IPS DF 6.9 (cell line): ENCODE measurements around the gene DISP3.

Experiments used
- DNase-seq: peaks from one replicate; pipeline ENCODE4 v3.0.0-alpha.2; 2013; ENCODE audit warnings: low read depth, low spot score
- H3K27ac ChIP-seq: one replicate; pipeline ENCODE4 v1.5.1; 2013; ENCODE audit warnings: low read length, control low read depth
- H3K27me3 ChIP-seq: 2 replicates; pipeline ENCODE4 v1.6.1; 2013; ENCODE audit warnings: mild to moderate bottlenecking, low read length; ENCODE audit not compliant: control insufficient read depth, insufficient read depth
- H3K36me3 ChIP-seq: 2 replicates; pipeline ENCODE4 v1.6.1; 2013; ENCODE audit warnings: low read length; ENCODE audit not compliant: control insufficient read depth, insufficient read depth
- H3K4me1 ChIP-seq: 2 replicates; pipeline ENCODE4 v1.6.1; 2013; ENCODE audit warnings: low read length; ENCODE audit not compliant: control insufficient read depth, insufficient read depth
- H3K4me3 ChIP-seq: 2 replicates; pipeline ENCODE4 v1.5.1; 2013; ENCODE audit warnings: mild to moderate bottlenecking, low read length
- H3K9me3 ChIP-seq: 2 replicates; pipeline ENCODE4 v1.6.1; 2013; ENCODE audit warnings: low read length, inconsistent platforms; ENCODE audit not compliant: control insufficient read depth, insufficient read depth
- WGBS: extraction: QIAGEN DNeasy Blood & Tissue Kit; methylation state at CpG from one replicate; pipeline ENCODE4 v1.1.7; 2013; ENCODE audit warnings: mixed read lengths, missing lambda C conversion rate; ENCODE audit not compliant: insufficient read length, insufficient coverage; 5-methylcytosine and 5-hydroxymethylcytosine counted together

DISP3 gene

GRCh38 chr1:11498956-11499594 is 20.1 kb downstream of the DISP3 start:
- no peak for DNase-seq
- Histone ChIP-seq H3K36me3 (peaks cover 3% of the 10 kb centered on the region), H3K4me3 (no peak overlapping the region), H3K27me3 (no peaks in the 10 kb centered on the region), H3K9me3 (no peaks in the 10 kb centered on the region), H3K4me1 (peaks cover 8% of the 10 kb centered on the region), H3K27ac (no peak overlapping the region)
- no CpG with 5 or more reads among the region's 13 CpGs for WGBS

- peaks cover 8% of the 10 kb centered on the region for H3K4me1 ChIP-seq
- H3K27me3 ChIP-seq: no peaks in the 10 kb centered on the region
- WGBS: no CpG with 5 or more reads among the region's 14 CpGs
- no peak overlapping the region for H3K27ac ChIP-seq
- DNase-seq: no peak
- H3K9me3 ChIP-seq: no peaks in the 10 kb centered on the region
- H3K36me3 ChIP-seq: peaks cover 3% of the 10 kb centered on the region
- no peak overlapping the region for H3K4me3 ChIP-seq
Measured at GRCh38 chr1:11499601-11500331, 20.8 kb downstream of the DISP3 start.

GRCh38 chr1:11500881-11501280 is 21.9 kb downstream of the DISP3 start:
- Histone ChIP-seq H3K27me3 (no peaks in the 10 kb centered on the region), H3K9me3 (no peaks in the 10 kb centered on the region; the same call in 1 of the 2 replicates), H3K4me1 (peaks cover 8% of the 10 kb centered on the region), H3K36me3 (peaks cover 3% of the 10 kb centered on the region), H3K27ac (no peak overlapping the region), H3K4me3 (no peak overlapping the region)
- DNase-seq: no peak
- WGBS: no CpG with 5 or more reads among the region's 7 CpGs

GRCh38 chr1:11501491-11501897 is 22.5 kb downstream of the DISP3 start:
- Histone ChIP-seq H3K27ac (no peak overlapping the region), H3K4me1 (peaks cover 8% of the 10 kb centered on the region), H3K27me3 (no peaks in the 10 kb centered on the region), H3K36me3 (peaks cover 3% of the 10 kb centered on the region), H3K9me3 (no peaks in the 10 kb centered on the region; the same call in 1 of the 2 replicates), H3K4me3 (no peak overlapping the region)
- DNase-seq: no peak
- WGBS: no CpG with 5 or more reads among the region's 48 CpGs

- H3K9me3 ChIP-seq: no peaks in the 10 kb centered on the region; the same call in 1 of the 2 replicates
- 100% methylated on average over 1 of the region's 19 CpGs for WGBS
- H3K27me3 ChIP-seq: no peaks in the 10 kb centered on the region
- no peak overlapping the region for H3K4me3 ChIP-seq
- no peak overlapping the region for H3K27ac ChIP-seq
- peaks cover 3% of the 10 kb centered on the region for H3K36me3 ChIP-seq
- H3K4me1 ChIP-seq: peaks cover 8% of the 10 kb centered on the region
- no peak for DNase-seq
Measured at GRCh38 chr1:11501906-11502485, 23.0 kb downstream of the DISP3 start.

GRCh38 chr1:11502516-11502915 is 23.6 kb downstream of the DISP3 start:
- no CpG with 5 or more reads among the region's 5 CpGs for whole genome bisulfite sequencing
- H3K4me3 ChIP-seq: no peak overlapping the region

GRCh38 chr1:11504599-11504998 is 25.6 kb downstream of the DISP3 start:
- WGBS: no CpG with 5 or more reads among the region's 3 CpGs
- Histone ChIP-seq H3K36me3 (peaks cover 3% of the 10 kb centered on the region), H3K4me1 (peaks cover 6% of the 10 kb centered on the region), H3K27me3 (no peaks in the 10 kb centered on the region), H3K4me3 (no peak overlapping the region), H3K9me3 (no peaks in the 10 kb centered on the region; the same call in 1 of the 2 replicates), H3K27ac (no peak overlapping the region)
- no peak for DNase-seq

More at GRCh38 chr1:11502516-11502915, 23.6 kb downstream of the DISP3 start:
- Histone ChIP-seq H3K4me1 (peaks cover 8% of the 10 kb centered on the region), H3K9me3 (no peaks in the 10 kb centered on the region; the same call in 1 of the 2 replicates), H3K27ac (no peak overlapping the region), H3K27me3 (no peaks in the 10 kb centered on the region), H3K36me3 (peaks cover 3% of the 10 kb centered on the region)
- no peak for DNase-seq

- H3K4me3 ChIP-seq: no peak overlapping the region
Measured at GRCh38 chr1:11505591-11506538, 26.9 kb downstream of the DISP3 start.

GRCh38 chr1:11507309-11507708 is 28.4 kb downstream of the DISP3 start:
- Histone ChIP-seq H3K4me3 (no peak overlapping the region), H3K9me3 (no peaks in the 10 kb centered on the region; the same call in 1 of the 2 replicates), H3K4me1 (no peaks in the 10 kb centered on the region), H3K36me3 (peaks cover 3% of the 10 kb centered on the region; the same call in 1 of the 2 replicates), H3K27ac (no peak overlapping the region), H3K27me3 (no peaks in the 10 kb centered on the region)
- DNase-seq: no peak
- no CpG with 5 or more reads among the region's 2 CpGs for WGBS

More at GRCh38 chr1:11505591-11506538, 26.9 kb downstream of the DISP3 start:
- Histone ChIP-seq H3K27me3 (no peaks in the 10 kb centered on the region), H3K4me1 (no peaks in the 10 kb centered on the region), H3K27ac (no peak overlapping the region), H3K36me3 (peaks cover 3% of the 10 kb centered on the region), H3K9me3 (no peaks in the 10 kb centered on the region; the same call in 1 of the 2 replicates)
- no peak for DNase-seq
- no CpG with 5 or more reads among the region's 2 CpGs for WGBS

GRCh38 chr1:11513681-11514080 is 34.7 kb downstream of the DISP3 start:
- H3K9me3 ChIP-seq: no peaks in the 10 kb centered on the region
- WGBS: no CpG with 5 or more reads among the region's 1 CpG
- H3K27me3 ChIP-seq: no peaks in the 10 kb centered on the region
- H3K4me3 ChIP-seq: no peak overlapping the region
- DNase-seq: no peak
- no peak overlapping the region for H3K27ac ChIP-seq
- H3K4me1 ChIP-seq: peaks cover 2% of the 10 kb centered on the region; the same call in 1 of the 2 replicates
- no peaks in the 10 kb centered on the region for H3K36me3 ChIP-seq
